Endothelial cell of umbilical vein (primary cell): Measurements from ENCODE around the gene ZBTB12. TPM values are rescaled to one million over a fixed set of nuclear protein-coding genes. Genes with fewer than 3 reads are reported as not detected.

Experiments
- BruUV-seq: library from RNA; stranded (reverse); fragments of 400-500 nt; replicated peaks from 2 replicates; lab custom pipeline; 2021; lab: Mats Ljungman, UMichigan
- CTCF ChIA-PET: fragments of 300-600, 350-600 bp; sonication (Branson Sonifier 250); formaldehyde crosslinking; loops from one replicate; lab custom pipeline; 2021; ENCODE audit warnings: antibody characterized with exemption, inconsistent platforms; lab: Charles Lee
- POLR2A ChIA-PET: fragments of 300-600, 350-600 bp; sonication (Branson Sonifier 250); formaldehyde crosslinking; loops from one replicate; lab custom pipeline; 2021; ENCODE audit warnings: antibody characterized with exemption, inconsistent platforms; lab: Charles Lee
- DNase-seq: peaks from one replicate; pipeline ENCODE4 v3.0.0-alpha.2; 2011; ENCODE audit warnings: low read depth, low spot score
- FAIRE-seq: peaks from 2 replicates; lab custom pipeline; 2011; peaks lifted over from hg19 to GRCh38; lab: Jason Lieb, UNC
- H2AFZ ChIP-seq: 2 replicates; pipeline ENCODE4 v1.6.0; 2012; ENCODE audit warnings: low read depth, low read length, control low read depth, inconsistent platforms
- H3K27ac ChIP-seq: 2 replicates; pipeline ENCODE4 v1.5.1; 2011; ENCODE audit warnings: low read depth, mild to moderate bottlenecking, control low read depth, low read length, moderate library complexity; ENCODE audit not compliant: insufficient read depth
- H3K27me3 ChIP-seq, 2 experiments: 2 replicates each; pipeline versions ENCODE4 v1.6.0 to v1.6.1; 2011; ENCODE audit warnings: low read length in 2 of 2, mixed read lengths in 1 of 2; ENCODE audit not compliant: control insufficient read depth in 2 of 2, insufficient read depth in 2 of 2
- H3K36me3 ChIP-seq, 2 experiments: 2 replicates in 1 of 2; 3 replicates in 1 of 2; pipeline ENCODE4 v1.5.1; 2011; ENCODE audit warnings: low read length in 2 of 2, mild to moderate bottlenecking in 1 of 2, moderate library complexity in 1 of 2; ENCODE audit not compliant: control insufficient read depth in 2 of 2, insufficient read depth in 2 of 2; ENCODE audit errors: extremely low read depth in 1 of 2
- H3K4me1 ChIP-seq: 3 replicates; pipeline ENCODE4 v1.5.1; 2011; ENCODE audit warnings: mild to moderate bottlenecking, low read length; ENCODE audit not compliant: control insufficient read depth, insufficient read depth; ENCODE audit errors: extremely low read depth
- H3K4me2 ChIP-seq: 2 replicates; pipeline ENCODE4 v1.6.1; 2011; ENCODE audit warnings: low read length, control low read depth, mixed read lengths; ENCODE audit not compliant: insufficient read depth
- H3K4me3 ChIP-seq, 3 experiments: fragments of 200-600 bp in 1 of 3; sonication (generic), shearing (Covaris generic) in 1 of 3; replicated peaks in 1 of 3; 2 replicates each; pipeline ENCODE4 v1.5.1; 2011 to 2016; ENCODE audit warnings: control low read depth in 3 of 3, low read length in 3 of 3, mild to moderate bottlenecking in 2 of 3, inconsistent platforms in 1 of 3, low read depth in 1 of 3, moderate library complexity in 1 of 3; ENCODE audit not compliant: insufficient read depth in 1 of 3
- H3K79me2 ChIP-seq: 2 replicates; pipeline ENCODE4 v1.6.0; 2012; ENCODE audit warnings: low read length, inconsistent platforms; ENCODE audit not compliant: control insufficient read depth, insufficient read depth
- H3K9ac ChIP-seq: replicated peaks from 2 replicates; pipeline ENCODE3; 2011; ENCODE audit warnings: low read length, control low read depth; ENCODE audit not compliant: insufficient read depth; ENCODE audit errors: extremely low read depth
- H3K9me1 ChIP-seq: replicated peaks from 3 replicates; pipeline ENCODE4 v1.6.0; 2011; ENCODE audit warnings: mild to moderate bottlenecking, low read length; ENCODE audit not compliant: control insufficient read depth, insufficient read depth; ENCODE audit errors: extremely low read depth
- H3K9me3 ChIP-seq: replicated peaks from 2 replicates; pipeline ENCODE4 v1.5.1; 2012; ENCODE audit warnings: low read length, inconsistent platforms; ENCODE audit not compliant: control insufficient read depth, insufficient read depth
- H4K20me1 ChIP-seq: replicated peaks from 2 replicates; pipeline ENCODE3; 2011; ENCODE audit warnings: mild to moderate bottlenecking, low read length; ENCODE audit not compliant: control insufficient read depth, insufficient read depth; ENCODE audit errors: extremely low read depth
- FOS ChIP-seq: IDR thresholded peaks from 2 replicates; pipeline ENCODE4 v1.6.1; 2011; ENCODE audit warnings: mild to moderate bottlenecking, low read length, moderate library complexity, borderline replicate concordance; ENCODE audit not compliant: insufficient read depth
- JUN ChIP-seq: IDR thresholded peaks from 2 replicates; pipeline ENCODE4 v1.6.1; 2011; ENCODE audit warnings: borderline replicate concordance, low read depth; ENCODE audit not compliant: insufficient read length, insufficient read depth
- MYC ChIP-seq: IDR thresholded peaks from one replicate; pipeline ENCODE4 v1.6.1; 2011; ENCODE audit warnings: mild to moderate bottlenecking, low read depth, low read length
- POLR2A ChIP-seq: IDR thresholded peaks from 2 replicates; pipeline ENCODE4 v1.6.1; 2012; ENCODE audit warnings: low read depth, mild to moderate bottlenecking, control low read depth, low read length
- dilution Hi-C: fragments of 300-500 bp; cut with MboI; formaldehyde crosslinking; loops from one replicate; pipeline ENCODE4 v1.15.0; 2019; ENCODE audit warnings: low sequenced_read_pairs; ENCODE audit not compliant: extremely low pct_ligation_motif_present
- intact Hi-C: fragments of 100-400 bp; cut with micrococcal nuclease; formaldehyde crosslinking; loops from one replicate; pipeline ENCODE4 v1.10.0; 2022
- polyA plus RNA-seq, 4 experiments: library from polyadenylated mRNA; depleted of rRNA in 3 of 4; stranded (reverse) in 3 of 4; unstranded in 1 of 4; fragments of >200 nt; gene quantifications; 2 replicates each; pipeline versions ENCODE4 v1.2.1 to v1.2.3, GENCODE V29; 2011 to 2012; ENCODE audit warnings: missing spikeins in 1 of 4
- total RNA-seq: library from RNA; stranded (reverse); gene quantifications from 2 replicates; pipeline ENCODE4 v1.2.3, GENCODE V29; 2021
- TF ChIP-seq, protein P1 (sequence below): IDR thresholded peaks from 2 replicates; pipeline ENCODE4 v1.6.1; 2011; ENCODE audit not compliant: insufficient read depth, insufficient read length
- TF ChIP-seq, protein P2 (sequence below), 2 donors: IDR thresholded peaks; 1 replicate in 1 of 2; 2 replicates in 1 of 2; pipeline ENCODE4 v1.5.1; 2011; ENCODE audit warnings: low read length in 2 of 2, mild to moderate bottlenecking in 2 of 2, moderate library complexity in 2 of 2, control low read depth in 1 of 2, inconsistent platforms in 1 of 2, low read depth in 1 of 2; ENCODE audit not compliant: insufficient read depth in 1 of 2; ENCODE audit errors: extremely low read depth in 1 of 2

ZBTB12 gene
- total and polyA plus RNA-seq, 2 donors (not counting 3 experiments of a cell fraction or from before 2014, with no cell fraction given): 2.9 to 4.9 TPM

DNA sequence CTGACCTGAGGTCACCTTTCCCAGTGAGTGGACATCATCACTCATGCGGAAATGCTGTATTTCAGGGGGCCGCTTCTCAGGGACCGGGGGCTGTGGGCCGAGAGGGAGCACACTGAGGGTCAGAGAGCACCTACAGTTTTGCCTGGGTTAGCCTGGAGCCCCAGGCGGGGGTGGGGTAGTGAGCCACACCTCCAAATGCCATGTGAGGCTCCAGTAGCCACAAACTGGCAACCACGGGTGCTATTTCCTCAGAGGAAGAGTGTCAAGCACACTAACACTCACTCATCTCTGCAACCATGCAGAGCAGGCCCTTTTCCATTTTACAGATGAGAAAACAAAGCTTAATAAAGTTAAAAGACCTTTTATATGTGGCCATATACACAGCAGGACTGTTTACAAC, 9.1 kb downstream of the ZBTB12 start:
- Histone ChIP-seq H3K4me1 (peaks cover 3% of the 10 kb centered on the region), H3K27ac (no peak overlapping the region), H3K9me1 (no peaks in the 10 kb centered on the region), H3K36me3 (peaks cover 5 to 25% of the 10 kb centered on the region in 2 experiments), H4K20me1 (no peaks in the 10 kb centered on the region), H3K4me3 (no peak overlapping the region), H2AFZ (no peak overlapping the region), H3K9ac (no peak overlapping the region), H3K79me2 (no peaks in the 10 kb centered on the region), H3K27me3 (no peaks in the 10 kb centered on the region), H3K4me2 (no peak overlapping the region), H3K9me3 (no peaks in the 10 kb centered on the region)
- ChIA-PET CTCF (no interaction called here), POLR2A (no interaction called here)
- DNase-seq (no peak), FAIRE-seq (no peak)
- TF ChIP-seq, protein P1, sequence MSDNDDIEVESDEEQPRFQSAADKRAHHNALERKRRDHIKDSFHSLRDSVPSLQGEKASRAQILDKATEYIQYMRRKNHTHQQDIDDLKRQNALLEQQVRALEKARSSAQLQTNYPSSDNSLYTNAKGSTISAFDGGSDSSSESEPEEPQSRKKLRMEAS: no peak
- TF ChIP-seq, protein P2, sequence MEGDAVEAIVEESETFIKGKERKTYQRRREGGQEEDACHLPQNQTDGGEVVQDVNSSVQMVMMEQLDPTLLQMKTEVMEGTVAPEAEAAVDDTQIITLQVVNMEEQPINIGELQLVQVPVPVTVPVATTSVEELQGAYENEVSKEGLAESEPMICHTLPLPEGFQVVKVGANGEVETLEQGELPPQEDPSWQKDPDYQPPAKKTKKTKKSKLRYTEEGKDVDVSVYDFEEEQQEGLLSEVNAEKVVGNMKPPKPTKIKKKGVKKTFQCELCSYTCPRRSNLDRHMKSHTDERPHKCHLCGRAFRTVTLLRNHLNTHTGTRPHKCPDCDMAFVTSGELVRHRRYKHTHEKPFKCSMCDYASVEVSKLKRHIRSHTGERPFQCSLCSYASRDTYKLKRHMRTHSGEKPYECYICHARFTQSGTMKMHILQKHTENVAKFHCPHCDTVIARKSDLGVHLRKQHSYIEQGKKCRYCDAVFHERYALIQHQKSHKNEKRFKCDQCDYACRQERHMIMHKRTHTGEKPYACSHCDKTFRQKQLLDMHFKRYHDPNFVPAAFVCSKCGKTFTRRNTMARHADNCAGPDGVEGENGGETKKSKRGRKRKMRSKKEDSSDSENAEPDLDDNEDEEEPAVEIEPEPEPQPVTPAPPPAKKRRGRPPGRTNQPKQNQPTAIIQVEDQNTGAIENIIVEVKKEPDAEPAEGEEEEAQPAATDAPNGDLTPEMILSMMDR (IDR thresholded peaks at IDR 0.05; ENCODE audit: extremely low read depth in 1 of 2, insufficient read depth in 1 of 2, low read depth in 1 of 2, low read length in 2 of 2): no peak
- no peak for TF ChIP-seq POLR2A
- no peak for TF ChIP-seq FOS
- TF ChIP-seq MYC: no peak
- no peak for TF ChIP-seq JUN
- intact Hi-C loops: no loop called here
- BruUV-seq: no TSS peak
- dilution Hi-C loops: no loop called here
